K562 (cell line): ENCODE measurements around the gene MEIS2. TPM values are rescaled to one million over a fixed set of nuclear protein-coding genes. Genes with fewer than 3 reads are reported as not detected.

Source experiments
- ARNT ChIP-seq, 2 experiments: fragments of 450-650 bp; IDR thresholded peaks; 2 replicates each; pipeline ENCODE4 v1.6.1; 2016; ENCODE audit warnings: mild to moderate bottlenecking in 1 of 2
- CREM ChIP-seq: IDR thresholded peaks from 2 replicates; pipeline ENCODE4 v1.6.1; 2014; ENCODE audit warnings: antibody characterized with exemption, low read depth
- EGR1 ChIP-seq: fragments of 450-650 bp; conservative IDR thresholded peaks from 2 replicates; pipeline ENCODE4 v1.6.1; 2017; ENCODE audit warnings: mild to moderate bottlenecking
- GTF2A2 ChIP-seq: IDR thresholded peaks from 2 replicates; pipeline ENCODE4 v1.6.1; 2016; ENCODE audit warnings: mild to moderate bottlenecking, missing genetic modification characterization, missing compliant biosample characterization
- NCOA4 ChIP-seq: fragments of 450-650 bp; IDR thresholded peaks from 2 replicates; pipeline ENCODE4 v1.6.1; 2018; ENCODE audit warnings: mild to moderate bottlenecking; ENCODE audit not compliant: partially characterized antibody
- NFIC ChIP-seq: fragments of 450-650 bp; IDR thresholded peaks from 2 replicates; pipeline ENCODE4 v1.6.1; 2017; ENCODE audit warnings: mild to moderate bottlenecking, inconsistent platforms
- NFXL1 ChIP-seq: fragments of 450-650 bp; formaldehyde crosslinking; IDR thresholded peaks from 2 replicates; pipeline ENCODE4 v1.4.0; 2021; ENCODE audit warnings: mild to moderate bottlenecking
- PHB2 ChIP-seq: fragments of 450-650 bp; IDR thresholded peaks from 2 replicates; pipeline ENCODE4 v1.6.1; 2017; ENCODE audit warnings: low read depth
- RCOR1 ChIP-seq, 2 experiments: IDR thresholded peaks; 2 replicates each; pipeline ENCODE4 v1.6.1; 2012; ENCODE audit warnings: low read depth in 2 of 2, low read length in 2 of 2, borderline replicate concordance in 1 of 2, improper control_type of control experiment in 1 of 2
- STAG1 ChIP-seq: sonication (generic); formaldehyde crosslinking; IDR thresholded peaks from 2 replicates; pipeline ENCODE4 v1.5.0; 2020; ENCODE audit warnings: missing genetic modification reagents, borderline replicate concordance
- TAL1 ChIP-seq: fragments of 450-650 bp; IDR thresholded peaks from 2 replicates; pipeline ENCODE4 v1.6.1; 2016; ENCODE audit warnings: mild to moderate bottlenecking
- THRAP3 ChIP-seq: fragments of 450-650 bp; IDR thresholded peaks from 2 replicates; pipeline ENCODE4 v1.6.1; 2016; ENCODE audit warnings: mild to moderate bottlenecking, inconsistent platforms, borderline replicate concordance
- TRIM24 ChIP-seq, 2 experiments: fragments of 450-650 bp; IDR thresholded peaks; 2 replicates each; pipeline ENCODE4 v1.6.1; 2016
- YY1 ChIP-seq, 3 experiments: IDR thresholded peaks; 2 replicates each; pipeline ENCODE4 v1.6.1; 2011; ENCODE audit warnings: low read length in 2 of 3, mild to moderate bottlenecking in 2 of 3, moderate library complexity in 2 of 3, borderline replicate concordance in 1 of 3, control low read depth in 1 of 3, low read depth in 1 of 3; ENCODE audit not compliant: insufficient read depth in 3 of 3, insufficient replicate concordance in 2 of 3, control insufficient read depth in 1 of 3, insufficient read length in 1 of 3; ENCODE audit errors: extremely low read depth in 1 of 3
- ZNF124 ChIP-seq: sonication (generic); formaldehyde crosslinking; IDR thresholded peaks from 2 replicates; pipeline ENCODE4 v1.8.1; 2022; ENCODE audit warnings: missing genetic modification reagents
- ZNF24 ChIP-seq: fragments of 450-650 bp; IDR thresholded peaks from 2 replicates; pipeline ENCODE4 v1.6.1; 2016
- ZSCAN29 ChIP-seq: fragments of 450-650 bp; IDR thresholded peaks from 2 replicates; pipeline ENCODE4 v1.6.1; 2017
- polyA plus RNA-seq, 8 experiments: library from polyadenylated mRNA; depleted of rRNA in 4 of 8; stranded (reverse) in 5 of 8; unstranded in 3 of 8; fragments of >200 nt; fragmentation: Nextera tagmentation in 2 of 8; fragmentation: Illumina TruSeq in 1 of 8; extraction: Ambion mirVana in 2 of 8; extraction: Trizol in 1 of 8; gene quantifications; 2 replicates each; pipeline versions ENCODE4 v1.2.1 to v1.2.3, GENCODE V29; 2011 to 2014; ENCODE audit warnings: inconsistent platforms in 1 of 8, missing spikeins in 1 of 8
- total RNA-seq, 7 experiments: library from RNA; depleted of rRNA in 6 of 7; stranded (reverse); fragments of >200 nt in 6 of 7; fragmentation: Illumina TruSeq in 2 of 7; extraction: Trizol in 2 of 7; gene quantifications; 2 replicates each; pipeline versions ENCODE4 v1.2.1 to v1.2.3, GENCODE V29; 2011 to 2021; ENCODE audit warnings: low replicate concordance in 1 of 7
- TF ChIP-seq, protein P1 (sequence below): fragments of 450-650 bp; IDR thresholded peaks from one replicate; pipeline ENCODE4 v1.6.1; 2018; ENCODE audit warnings: mild to moderate bottlenecking, moderate library complexity; ENCODE audit not compliant: partially characterized antibody
- TF ChIP-seq, protein P2 (sequence below): sonication (generic); formaldehyde crosslinking; IDR thresholded peaks from 2 replicates; pipeline ENCODE4 v1.8.0; 2022; ENCODE audit warnings: mild to moderate bottlenecking, missing genetic modification reagents
- TF ChIP-seq, protein P3 (sequence below), 3 experiments: IDR thresholded peaks in 2 of 3; conservative IDR thresholded peaks in 1 of 3; 2 replicates each; pipeline ENCODE4 v1.5.1; 2011 to 2012; ENCODE audit warnings: low read length in 3 of 3, mild to moderate bottlenecking in 3 of 3, control low read depth in 2 of 3, improper control_type of control experiment in 1 of 3, inconsistent platforms in 1 of 3, low read depth in 1 of 3, mixed read lengths in 1 of 3, moderate library complexity in 1 of 3; ENCODE audit not compliant: insufficient read depth in 2 of 3
- TF ChIP-seq, protein P4 (sequence below): fragments of 450-650 bp; conservative IDR thresholded peaks from 2 replicates; pipeline ENCODE4 v1.6.1; 2016; ENCODE audit warnings: missing genetic modification characterization, low read depth, mild to moderate bottlenecking, missing compliant biosample characterization, moderate library complexity

MEIS2 gene
- total and polyA plus RNA-seq, 9 of the 15 experiments (the other 6 are each of a cell fraction or from before 2014, with no cell fraction given), result 7.5 to 64.2 (median 22.3) TPM

DNA sequence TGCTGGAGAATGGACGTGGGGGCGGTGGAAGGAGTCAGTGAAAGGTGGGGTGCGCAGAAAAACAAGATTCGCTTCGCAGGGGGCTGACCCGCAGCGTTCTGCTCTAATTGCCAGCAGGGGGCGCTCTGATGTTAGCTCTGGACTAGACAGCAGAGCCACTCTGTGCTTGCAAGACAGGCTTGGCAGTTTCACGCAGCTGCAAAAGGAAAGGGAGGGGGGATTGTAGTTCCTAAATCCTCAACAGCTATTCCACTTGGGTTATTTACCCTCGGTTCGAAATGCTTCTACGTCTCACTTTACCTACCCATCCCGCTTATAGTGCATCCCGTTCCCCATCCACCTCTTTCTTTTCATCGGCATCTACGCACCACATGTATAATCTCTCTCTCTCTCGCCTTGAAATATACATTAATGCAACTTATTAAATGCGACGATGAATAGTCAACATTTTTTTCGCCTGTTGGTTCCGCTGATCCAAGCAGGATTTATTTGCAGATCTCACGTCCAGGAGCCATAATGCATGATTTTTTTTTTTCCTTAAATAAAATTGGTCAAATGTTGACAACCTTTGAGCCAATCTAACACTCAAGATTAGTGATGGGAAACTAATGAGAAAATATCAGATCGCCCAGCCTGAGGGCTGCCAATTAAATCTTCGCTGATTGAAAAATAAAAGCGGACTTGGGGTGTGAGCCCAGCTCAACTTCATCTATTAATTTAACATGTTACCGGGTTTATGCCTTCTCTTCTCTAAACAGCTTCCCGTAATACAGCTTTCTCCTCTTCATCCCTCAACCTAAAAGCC is 216.4 kb downstream of the MEIS2 start (continued):
- TF ChIP-seq, protein P1, sequence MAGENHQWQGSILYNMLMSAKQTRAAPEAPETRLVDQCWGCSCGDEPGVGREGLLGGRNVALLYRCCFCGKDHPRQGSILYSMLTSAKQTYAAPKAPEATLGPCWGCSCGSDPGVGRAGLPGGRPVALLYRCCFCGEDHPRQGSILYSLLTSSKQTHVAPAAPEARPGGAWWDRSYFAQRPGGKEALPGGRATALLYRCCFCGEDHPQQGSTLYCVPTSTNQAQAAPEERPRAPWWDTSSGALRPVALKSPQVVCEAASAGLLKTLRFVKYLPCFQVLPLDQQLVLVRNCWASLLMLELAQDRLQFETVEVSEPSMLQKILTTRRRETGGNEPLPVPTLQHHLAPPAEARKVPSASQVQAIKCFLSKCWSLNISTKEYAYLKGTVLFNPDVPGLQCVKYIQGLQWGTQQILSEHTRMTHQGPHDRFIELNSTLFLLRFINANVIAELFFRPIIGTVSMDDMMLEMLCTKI, result no peak
- TF ChIP-seq PHB2 (no peak), EGR1 (no peak), RCOR1 (IDR thresholded peaks at IDR 0.05; ENCODE audit: borderline replicate concordance in 1 of 2, low read depth in 2 of 2, low read length in 2 of 2) (0 out of 4 replicates have a peak, but pooled peaks of 1 of the 2 experiments have one; percentile 6), NFXL1 (CRISPR knock-in tag) (no peak), TRIM24 (IDR thresholded peaks at IDR 0.05) (no peak), NCOA4 (no peak), ZSCAN29 (no peak), ZNF124 (CRISPR knock-in tag) (no peak), NFIC (no peak), ARNT (IDR thresholded peaks at IDR 0.05) (no peak), STAG1 (CRISPR knock-in tag) (peak; percentile 76; the same call in 1 of the 2 replicates), TAL1 (no peak), THRAP3 (no peak), YY1 (IDR thresholded peaks at IDR 0.05; ENCODE audit: borderline replicate concordance in 1 of 3, control insufficient read depth in 1 of 3, extremely low read depth in 1 of 3, insufficient read depth in 3 of 3, insufficient read length in 1 of 3, insufficient replicate concordance in 2 of 3, low read depth in 1 of 3, low read length in 2 of 3) (no peak), ZNF24 (no peak), GTF2A2 (tag) (no peak), CREM (0 out of 2 replicates have a peak, but pooled peaks have one; percentile 14)
- TF ChIP-seq, protein P2, sequence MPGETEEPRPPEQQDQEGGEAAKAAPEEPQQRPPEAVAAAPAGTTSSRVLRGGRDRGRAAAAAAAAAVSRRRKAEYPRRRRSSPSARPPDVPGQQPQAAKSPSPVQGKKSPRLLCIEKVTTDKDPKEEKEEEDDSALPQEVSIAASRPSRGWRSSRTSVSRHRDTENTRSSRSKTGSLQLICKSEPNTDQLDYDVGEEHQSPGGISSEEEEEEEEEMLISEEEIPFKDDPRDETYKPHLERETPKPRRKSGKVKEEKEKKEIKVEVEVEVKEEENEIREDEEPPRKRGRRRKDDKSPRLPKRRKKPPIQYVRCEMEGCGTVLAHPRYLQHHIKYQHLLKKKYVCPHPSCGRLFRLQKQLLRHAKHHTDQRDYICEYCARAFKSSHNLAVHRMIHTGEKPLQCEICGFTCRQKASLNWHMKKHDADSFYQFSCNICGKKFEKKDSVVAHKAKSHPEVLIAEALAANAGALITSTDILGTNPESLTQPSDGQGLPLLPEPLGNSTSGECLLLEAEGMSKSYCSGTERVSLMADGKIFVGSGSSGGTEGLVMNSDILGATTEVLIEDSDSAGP (CRISPR knock-in tag), result no peak
- TF ChIP-seq, protein P3, sequence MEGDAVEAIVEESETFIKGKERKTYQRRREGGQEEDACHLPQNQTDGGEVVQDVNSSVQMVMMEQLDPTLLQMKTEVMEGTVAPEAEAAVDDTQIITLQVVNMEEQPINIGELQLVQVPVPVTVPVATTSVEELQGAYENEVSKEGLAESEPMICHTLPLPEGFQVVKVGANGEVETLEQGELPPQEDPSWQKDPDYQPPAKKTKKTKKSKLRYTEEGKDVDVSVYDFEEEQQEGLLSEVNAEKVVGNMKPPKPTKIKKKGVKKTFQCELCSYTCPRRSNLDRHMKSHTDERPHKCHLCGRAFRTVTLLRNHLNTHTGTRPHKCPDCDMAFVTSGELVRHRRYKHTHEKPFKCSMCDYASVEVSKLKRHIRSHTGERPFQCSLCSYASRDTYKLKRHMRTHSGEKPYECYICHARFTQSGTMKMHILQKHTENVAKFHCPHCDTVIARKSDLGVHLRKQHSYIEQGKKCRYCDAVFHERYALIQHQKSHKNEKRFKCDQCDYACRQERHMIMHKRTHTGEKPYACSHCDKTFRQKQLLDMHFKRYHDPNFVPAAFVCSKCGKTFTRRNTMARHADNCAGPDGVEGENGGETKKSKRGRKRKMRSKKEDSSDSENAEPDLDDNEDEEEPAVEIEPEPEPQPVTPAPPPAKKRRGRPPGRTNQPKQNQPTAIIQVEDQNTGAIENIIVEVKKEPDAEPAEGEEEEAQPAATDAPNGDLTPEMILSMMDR (IDR thresholded peaks at IDR 0.05 in 2 of 3, conservative IDR thresholded peaks at IDR 0.05 in 1 of 3; ENCODE audit: insufficient read depth in 2 of 3, low read depth in 1 of 3, low read length in 3 of 3), result peak; percentile 82 to 90 (median 90)
- TF ChIP-seq, protein P4, sequence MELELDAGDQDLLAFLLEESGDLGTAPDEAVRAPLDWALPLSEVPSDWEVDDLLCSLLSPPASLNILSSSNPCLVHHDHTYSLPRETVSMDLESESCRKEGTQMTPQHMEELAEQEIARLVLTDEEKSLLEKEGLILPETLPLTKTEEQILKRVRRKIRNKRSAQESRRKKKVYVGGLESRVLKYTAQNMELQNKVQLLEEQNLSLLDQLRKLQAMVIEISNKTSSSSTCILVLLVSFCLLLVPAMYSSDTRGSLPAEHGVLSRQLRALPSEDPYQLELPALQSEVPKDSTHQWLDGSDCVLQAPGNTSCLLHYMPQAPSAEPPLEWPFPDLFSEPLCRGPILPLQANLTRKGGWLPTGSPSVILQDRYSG (tag), result no peak
